ENCODE data around the gene DNAJB9.

Gene DNAJB9

DNA sequence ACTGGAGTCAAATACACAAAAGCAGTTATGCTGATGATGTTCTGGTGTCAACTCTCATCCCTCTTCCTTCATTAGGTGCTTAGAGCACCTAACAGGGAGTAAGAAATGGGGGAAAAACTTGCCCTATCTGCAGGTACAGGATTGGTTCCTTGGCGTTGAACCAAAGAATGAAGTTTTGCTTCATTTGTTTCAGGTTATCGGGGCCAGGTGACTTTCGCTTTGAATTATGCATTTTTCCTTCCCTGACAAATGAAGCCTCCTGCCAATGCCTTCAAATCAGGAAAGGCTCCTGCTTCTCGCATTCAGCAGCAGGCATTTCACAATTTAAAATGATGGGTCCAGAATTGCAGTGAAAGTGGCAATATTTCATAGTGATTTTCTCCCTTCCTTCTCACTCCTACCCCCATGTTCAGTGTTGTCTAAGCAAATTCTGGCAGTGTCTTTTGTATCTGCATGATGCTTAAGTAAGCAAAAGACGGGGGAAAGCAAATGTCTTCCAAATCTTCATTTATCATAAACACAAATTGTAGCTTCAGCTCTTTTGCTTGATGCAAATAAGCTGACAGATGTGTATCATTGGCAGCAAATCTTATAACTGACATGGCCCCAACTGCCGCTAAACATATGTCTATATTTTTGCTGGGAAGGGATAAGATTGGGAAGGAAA, 29.4 kb downstream of the DNAJB9 start:
- TF ChIP-seq POLR2AphosphoS5 (IDR thresholded peaks at IDR 0.05; ENCODE audit: low read depth, low read length) = no peak
- TF ChIP-seq TAF1 (IDR thresholded peaks at IDR 0.05; ENCODE audit: borderline replicate concordance, insufficient read depth, low read length) = no peak
- TF ChIP-seq SIN3A (IDR thresholded peaks at IDR 0.05; ENCODE audit: borderline replicate concordance, insufficient read depth, low read length) = no peak
- no peak for TF ChIP-seq FOXP2 (optimal IDR thresholded peaks at IDR 0.05; ENCODE audit: borderline replicate concordance, extremely low read depth, extremely low read length, insufficient read depth)
- TF ChIP-seq, protein P1, sequence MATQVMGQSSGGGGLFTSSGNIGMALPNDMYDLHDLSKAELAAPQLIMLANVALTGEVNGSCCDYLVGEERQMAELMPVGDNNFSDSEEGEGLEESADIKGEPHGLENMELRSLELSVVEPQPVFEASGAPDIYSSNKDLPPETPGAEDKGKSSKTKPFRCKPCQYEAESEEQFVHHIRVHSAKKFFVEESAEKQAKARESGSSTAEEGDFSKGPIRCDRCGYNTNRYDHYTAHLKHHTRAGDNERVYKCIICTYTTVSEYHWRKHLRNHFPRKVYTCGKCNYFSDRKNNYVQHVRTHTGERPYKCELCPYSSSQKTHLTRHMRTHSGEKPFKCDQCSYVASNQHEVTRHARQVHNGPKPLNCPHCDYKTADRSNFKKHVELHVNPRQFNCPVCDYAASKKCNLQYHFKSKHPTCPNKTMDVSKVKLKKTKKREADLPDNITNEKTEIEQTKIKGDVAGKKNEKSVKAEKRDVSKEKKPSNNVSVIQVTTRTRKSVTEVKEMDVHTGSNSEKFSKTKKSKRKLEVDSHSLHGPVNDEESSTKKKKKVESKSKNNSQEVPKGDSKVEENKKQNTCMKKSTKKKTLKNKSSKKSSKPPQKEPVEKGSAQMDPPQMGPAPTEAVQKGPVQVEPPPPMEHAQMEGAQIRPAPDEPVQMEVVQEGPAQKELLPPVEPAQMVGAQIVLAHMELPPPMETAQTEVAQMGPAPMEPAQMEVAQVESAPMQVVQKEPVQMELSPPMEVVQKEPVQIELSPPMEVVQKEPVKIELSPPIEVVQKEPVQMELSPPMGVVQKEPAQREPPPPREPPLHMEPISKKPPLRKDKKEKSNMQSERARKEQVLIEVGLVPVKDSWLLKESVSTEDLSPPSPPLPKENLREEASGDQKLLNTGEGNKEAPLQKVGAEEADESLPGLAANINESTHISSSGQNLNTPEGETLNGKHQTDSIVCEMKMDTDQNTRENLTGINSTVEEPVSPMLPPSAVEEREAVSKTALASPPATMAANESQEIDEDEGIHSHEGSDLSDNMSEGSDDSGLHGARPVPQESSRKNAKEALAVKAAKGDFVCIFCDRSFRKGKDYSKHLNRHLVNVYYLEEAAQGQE (IDR thresholded peaks at IDR 0.05; ENCODE audit: insufficient read depth in 1 of 2, low read depth in 2 of 2, low read length in 2 of 2) = no peak

GRCh38 chr7:108600399-108600798, 30.7 kb downstream of the DNAJB9 start:
- TF ChIP-seq FOXP2 (optimal IDR thresholded peaks at IDR 0.05; ENCODE audit: borderline replicate concordance, extremely low read depth, extremely low read length, insufficient read depth) (no peak), POLR2AphosphoS5 (IDR thresholded peaks at IDR 0.05; ENCODE audit: low read depth, low read length) (no peak), TAF1 (IDR thresholded peaks at IDR 0.05; ENCODE audit: borderline replicate concordance, insufficient read depth, low read length) (no peak), SIN3A (IDR thresholded peaks at IDR 0.05; ENCODE audit: borderline replicate concordance, insufficient read depth, low read length) (no peak)
- TF ChIP-seq, protein P1 (IDR thresholded peaks at IDR 0.05; ENCODE audit: insufficient read depth in 1 of 2, low read depth in 2 of 2, low read length in 2 of 2) = no peak

- TF ChIP-seq SIN3A (IDR thresholded peaks at IDR 0.05; ENCODE audit: borderline replicate concordance, insufficient read depth, low read length) = no peak
- TF ChIP-seq TAF1 (IDR thresholded peaks at IDR 0.05; ENCODE audit: borderline replicate concordance, insufficient read depth, low read length) = no peak
- TF ChIP-seq, protein P1 (IDR thresholded peaks at IDR 0.05; ENCODE audit: insufficient read depth in 1 of 2, low read depth in 2 of 2, low read length in 2 of 2) = no peak
- TF ChIP-seq POLR2AphosphoS5 (IDR thresholded peaks at IDR 0.05; ENCODE audit: low read depth, low read length) = no peak
- TF ChIP-seq FOXP2 (optimal IDR thresholded peaks at IDR 0.05; ENCODE audit: borderline replicate concordance, extremely low read depth, extremely low read length, insufficient read depth) = no peak
Measured at GRCh38 chr7:108603656-108604306, 34.1 kb downstream of the DNAJB9 start.

DNA sequence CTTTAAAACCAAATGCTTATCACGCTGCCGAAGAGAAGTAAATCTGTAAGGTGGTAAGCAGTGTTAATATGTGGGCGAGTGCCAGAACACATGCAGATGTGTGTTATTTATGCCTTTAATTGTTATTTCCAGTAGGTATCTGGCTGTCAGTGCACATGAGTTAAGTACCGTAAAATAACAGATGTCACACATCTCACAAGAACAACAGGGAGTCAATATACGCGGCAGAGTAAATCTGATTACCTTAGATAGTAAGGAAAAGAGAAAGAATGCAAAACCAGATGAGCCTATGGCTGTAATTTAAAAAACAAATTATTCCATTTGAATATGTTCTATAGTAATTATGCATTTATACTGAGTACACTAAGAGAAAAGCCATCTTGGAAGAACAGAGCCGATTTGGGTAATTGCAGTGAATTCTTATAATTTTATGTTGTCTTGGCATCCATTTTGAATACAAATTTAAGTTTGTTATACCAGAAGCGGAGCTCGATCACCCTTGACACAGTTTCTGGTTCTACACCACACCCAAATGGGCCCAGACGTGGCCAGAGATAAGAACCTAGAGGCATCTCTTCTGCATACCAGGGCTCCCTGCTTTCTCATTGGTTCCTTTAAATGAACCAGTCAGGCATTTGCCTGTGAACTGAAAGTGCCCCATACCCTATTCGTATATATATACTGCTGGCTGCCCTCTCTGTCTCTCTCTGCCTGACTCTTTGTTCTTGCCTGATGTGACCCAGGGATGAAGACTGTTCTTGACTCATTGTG, 34.8 kb downstream of the DNAJB9 start:
- no peak for TF ChIP-seq POLR2AphosphoS5 (IDR thresholded peaks at IDR 0.05; ENCODE audit: low read depth, low read length)
- TF ChIP-seq, protein P1 (IDR thresholded peaks at IDR 0.05; ENCODE audit: insufficient read depth in 1 of 2, low read depth in 2 of 2, low read length in 2 of 2) = no peak
- TF ChIP-seq SIN3A (IDR thresholded peaks at IDR 0.05; ENCODE audit: borderline replicate concordance, insufficient read depth, low read length) = no peak
- TF ChIP-seq FOXP2 (optimal IDR thresholded peaks at IDR 0.05; ENCODE audit: borderline replicate concordance, extremely low read depth, extremely low read length, insufficient read depth) = no peak
- no peak for TF ChIP-seq TAF1 (IDR thresholded peaks at IDR 0.05; ENCODE audit: borderline replicate concordance, insufficient read depth, low read length)
